Neuronal stem cell (in vitro differentiated cells): Measurements from ENCODE around the gene GASK1A.

Experiments
- DNase-seq: peaks from one replicate; pipeline ENCODE4 v3.0.0-alpha.2; 2013; ENCODE audit warnings: low spot score
- H2AFZ ChIP-seq: one replicate; pipeline ENCODE4 v1.6.1; 2013; ENCODE audit warnings: mild to moderate bottlenecking, low read length, inconsistent platforms
- H2AK5ac ChIP-seq: 2 replicates; pipeline ENCODE4 v1.6.1; 2013; ENCODE audit warnings: low read depth, mild to moderate bottlenecking, inconsistent platforms, low read length, moderate library complexity, mixed read lengths
- H2BK120ac ChIP-seq: 2 replicates; pipeline ENCODE4 v1.6.1; 2013; ENCODE audit warnings: low read depth, mild to moderate bottlenecking, inconsistent platforms, low read length, moderate library complexity, mixed read lengths
- H2BK12ac ChIP-seq: one replicate; pipeline ENCODE4 v1.6.1; 2013; ENCODE audit warnings: low read length, inconsistent platforms
- H2BK15ac ChIP-seq: 2 replicates; pipeline ENCODE4 v1.6.1; 2013; ENCODE audit warnings: mild to moderate bottlenecking, low read length, inconsistent platforms, mixed read lengths
- H2BK5ac ChIP-seq: one replicate; pipeline ENCODE4 v1.6.1; 2013; ENCODE audit warnings: inconsistent platforms, mild to moderate bottlenecking, low read length, moderate library complexity
- H3K14ac ChIP-seq: one replicate; pipeline ENCODE4 v1.6.1; 2013; ENCODE audit warnings: low read length, inconsistent platforms
- H3K18ac ChIP-seq: 2 replicates; pipeline ENCODE4 v1.6.1; 2013; ENCODE audit warnings: low read length, inconsistent platforms
- H3K23ac ChIP-seq: 2 replicates; pipeline ENCODE4 v1.6.1; 2013; ENCODE audit warnings: low read depth, mild to moderate bottlenecking, mixed read lengths, low read length, inconsistent platforms; ENCODE audit not compliant: poor library complexity
- H3K27ac ChIP-seq: replicated peaks from 3 replicates; pipeline ENCODE4 v1.5.1; 2013; ENCODE audit warnings: low read length, inconsistent platforms
- H3K27me3 ChIP-seq, 3 experiments: 2 replicates each; pipeline ENCODE4 v1.6.1; 2013; ENCODE audit warnings: low read length in 3 of 3, mild to moderate bottlenecking in 2 of 3, inconsistent platforms in 1 of 3, low read depth in 1 of 3, mixed read lengths in 1 of 3, moderate library complexity in 1 of 3; ENCODE audit not compliant: control insufficient read depth in 3 of 3, insufficient read depth in 3 of 3
- H3K36me3 ChIP-seq, 2 donors: replicated peaks in 1 of 2; 2 replicates each; pipeline ENCODE4 v1.6.1; 2013; ENCODE audit warnings: low read length in 2 of 2; ENCODE audit not compliant: control insufficient read depth in 2 of 2, insufficient read depth in 2 of 2
- H3K4ac ChIP-seq: 2 replicates; pipeline ENCODE4 v1.6.1; 2013; ENCODE audit warnings: inconsistent platforms, mild to moderate bottlenecking, low read length, moderate library complexity
- H3K4me1 ChIP-seq, 2 donors: 1 replicate in 1 of 2; 2 replicates in 1 of 2; pipeline ENCODE4 v1.6.1; 2013; ENCODE audit warnings: low read length in 2 of 2, low read depth in 1 of 2; ENCODE audit not compliant: control insufficient read depth in 2 of 2, insufficient read depth in 1 of 2
- H3K4me2 ChIP-seq: one replicate; pipeline ENCODE4 v1.6.1; 2013; ENCODE audit warnings: mild to moderate bottlenecking, low read length, inconsistent platforms; ENCODE audit not compliant: insufficient read depth, poor library complexity, severe bottlenecking
- H3K4me3 ChIP-seq, 2 donors: 2 replicates each; pipeline ENCODE4 v1.5.1; 2013; ENCODE audit warnings: low read length in 2 of 2, mild to moderate bottlenecking in 2 of 2, inconsistent platforms in 1 of 2, moderate library complexity in 1 of 2
- H3K79me1 ChIP-seq: one replicate; pipeline ENCODE4 v1.6.1; 2013; ENCODE audit warnings: low read depth, mild to moderate bottlenecking, inconsistent platforms, low read length, moderate library complexity
- H3K9ac ChIP-seq: one replicate; pipeline ENCODE4 v1.6.1; 2013; ENCODE audit warnings: mild to moderate bottlenecking, low read depth, low read length, inconsistent platforms; ENCODE audit not compliant: poor library complexity
- H3K9me3 ChIP-seq, 2 donors: replicated peaks in 1 of 2; 2 replicates each; pipeline versions ENCODE3 to v1.6.1; 2013; ENCODE audit warnings: low read length in 2 of 2, mild to moderate bottlenecking in 2 of 2, inconsistent platforms in 1 of 2, low read depth in 1 of 2, mixed read lengths in 1 of 2, moderate library complexity in 1 of 2; ENCODE audit not compliant: control insufficient read depth in 2 of 2, insufficient read depth in 1 of 2
- H4K8ac ChIP-seq: one replicate; pipeline ENCODE4 v1.6.1; 2013; ENCODE audit warnings: low read depth, mild to moderate bottlenecking, inconsistent platforms, low read length, moderate library complexity
- H4K91ac ChIP-seq: one replicate; pipeline ENCODE4 v1.6.1; 2013; ENCODE audit warnings: low read length, low read depth, mild to moderate bottlenecking, inconsistent platforms; ENCODE audit not compliant: poor library complexity
- WGBS, 2 donors: extraction: QIAGEN DNeasy Blood & Tissue Kit; methylation state at CpG; one replicate each; pipeline ENCODE4 v1.1.7; 2013; ENCODE audit warnings: missing lambda C conversion rate in 2 of 2, mixed read lengths in 1 of 2; ENCODE audit not compliant: insufficient read length in 2 of 2, insufficient replicate concordance in 1 of 2; ENCODE audit errors: extremely low coverage in 2 of 2; 5-methylcytosine and 5-hydroxymethylcytosine counted together

GASK1A gene

GRCh38 chr3:43082457-43082856 lies 103.3 kb downstream of the GASK1A start:
- no peak overlapping the region for H2BK12ac ChIP-seq
- H3K4ac ChIP-seq, result no peak overlapping the region
- no peak overlapping the region for H3K18ac ChIP-seq
- no peak for DNase-seq
- H3K23ac ChIP-seq, result no peak overlapping the region
- H4K8ac ChIP-seq, result no peak overlapping the region
- no peaks in the 10 kb centered on the region for H3K4me1 ChIP-seq
- no peaks in the 10 kb centered on the region for H3K79me1 ChIP-seq
- H3K9ac ChIP-seq, result no peak overlapping the region
- no peak overlapping the region for H2BK5ac ChIP-seq
- H3K9me3 ChIP-seq, result peaks cover 0 to 21% of the 10 kb centered on the region in 2 donors
- peaks cover 22 to 25% of the 10 kb centered on the region in 2 donors for H3K36me3 ChIP-seq
- H3K4me2 ChIP-seq, result no peak overlapping the region
- no peak overlapping the region for H2BK15ac ChIP-seq
- H3K27ac ChIP-seq, result no peak overlapping the region
- no peak overlapping the region for H2BK120ac ChIP-seq
- H3K27me3 ChIP-seq, result no peaks in the 10 kb centered on the region
- no peak overlapping the region for H3K4me3 ChIP-seq
- H2AK5ac ChIP-seq, result no peak overlapping the region
- no peak overlapping the region for H2AFZ ChIP-seq
- no CpG with 5 or more reads among the region's 2 CpGs for WGBS, 2 donors
- no peak overlapping the region for H3K14ac ChIP-seq
- H4K91ac ChIP-seq, result no peak overlapping the region

- Histone ChIP-seq H2BK15ac (no peak overlapping the region), H3K23ac (no peak overlapping the region), H3K27me3 (no peaks in the 10 kb centered on the region), H3K79me1 (no peaks in the 10 kb centered on the region), H2AFZ (no peak overlapping the region), H3K27ac (no peak overlapping the region), H3K14ac (peak overlapping the region; percentile 48), H3K4ac (no peak overlapping the region), H3K18ac (no peak overlapping the region), H2BK120ac (no peak overlapping the region), H3K9me3 (peaks cover 0 to 6% of the 10 kb centered on the region in 2 donors), H2BK12ac (no peak overlapping the region), H3K4me3 (no peak overlapping the region), H3K9ac (no peak overlapping the region), H3K36me3 (no peaks in the 10 kb centered on the region), H4K8ac (no peak overlapping the region), H2AK5ac (no peak overlapping the region), H2BK5ac (no peak overlapping the region), H3K4me1 (no peaks in the 10 kb centered on the region), H3K4me2 (no peak overlapping the region), H4K91ac (no peak overlapping the region)
- no CpG with 5 or more reads among the region's 6 CpGs for WGBS, 2 donors
- no peak for DNase-seq
These were observed 107.5 kb downstream of the GASK1A start for GRCh38 chr3:43086460-43087165.

- no peak overlapping the region for H3K9ac ChIP-seq
- H4K8ac ChIP-seq, result no peak overlapping the region
- no peak overlapping the region for H3K14ac ChIP-seq
- H3K4me1 ChIP-seq, result no peaks in the 10 kb centered on the region
- no peaks in the 10 kb centered on the region for H3K36me3 ChIP-seq
- no peak overlapping the region for H2BK12ac ChIP-seq
- no peak overlapping the region for H4K91ac ChIP-seq
- no peak overlapping the region for H3K4ac ChIP-seq
- DNase-seq, result no peak
- no peak overlapping the region for H2AK5ac ChIP-seq
- H3K4me2 ChIP-seq, result no peak overlapping the region
- H3K4me3 ChIP-seq, result no peak overlapping the region
- H3K27ac ChIP-seq, result no peak overlapping the region
- no peak overlapping the region for H3K18ac ChIP-seq
- WGBS, 2 donors, result no CpG with 5 or more reads among the region's 5 CpGs
- H3K23ac ChIP-seq, result no peak overlapping the region
- H2BK15ac ChIP-seq, result no peak overlapping the region
- H2BK5ac ChIP-seq, result no peak overlapping the region
- H2AFZ ChIP-seq, result no peak overlapping the region
- H2BK120ac ChIP-seq, result no peak overlapping the region
- no peaks in the 10 kb centered on the region for H3K27me3 ChIP-seq
- no peaks in the 10 kb centered on the region for H3K79me1 ChIP-seq
- H3K9me3 ChIP-seq, result peaks cover 0 to 3% of the 10 kb centered on the region in 2 donors
These were observed 108.2 kb downstream of the GASK1A start for GRCh38 chr3:43087249-43087776.

GRCh38 chr3:43089081-43089480 lies 110.0 kb downstream of the GASK1A start:
- Histone ChIP-seq H3K18ac (no peak overlapping the region), H3K9me3 (no peaks in the 10 kb centered on the region), H2BK12ac (no peak overlapping the region), H3K9ac (no peak overlapping the region), H3K4me2 (no peak overlapping the region), H3K4ac (no peak overlapping the region), H2AK5ac (no peak overlapping the region), H2AFZ (no peak overlapping the region), H3K23ac (no peak overlapping the region), H2BK120ac (no peak overlapping the region), H3K27me3 (no peaks in the 10 kb centered on the region), H3K27ac (no peak overlapping the region), H3K4me1 (peaks cover 0 to 2% of the 10 kb centered on the region in 2 donors), H4K91ac (no peak overlapping the region), H2BK5ac (no peak overlapping the region), H2BK15ac (no peak overlapping the region), H3K36me3 (no peaks in the 10 kb centered on the region), H4K8ac (no peak overlapping the region), H3K4me3 (no peak overlapping the region), H3K14ac (no peak overlapping the region), H3K79me1 (no peaks in the 10 kb centered on the region)
- no peak for DNase-seq
- no CpG with 5 or more reads among the region's 4 CpGs for WGBS, 2 donors
